HG03095 (cell line): ENCODE results near the gene DHRS13.
A peak's percentile ranks its signal among the peaks of the same experiment; 100 is the strongest.

ENCODE experiments used
- ATAC-seq: cut with Tn5 transposase; IDR thresholded peaks from one replicate; pipeline ENCODE4 v1.9.1; 2021; ENCODE audit warnings: moderate library complexity; ENCODE audit not compliant: unreplicated experiment

Gene DHRS13, protein sequence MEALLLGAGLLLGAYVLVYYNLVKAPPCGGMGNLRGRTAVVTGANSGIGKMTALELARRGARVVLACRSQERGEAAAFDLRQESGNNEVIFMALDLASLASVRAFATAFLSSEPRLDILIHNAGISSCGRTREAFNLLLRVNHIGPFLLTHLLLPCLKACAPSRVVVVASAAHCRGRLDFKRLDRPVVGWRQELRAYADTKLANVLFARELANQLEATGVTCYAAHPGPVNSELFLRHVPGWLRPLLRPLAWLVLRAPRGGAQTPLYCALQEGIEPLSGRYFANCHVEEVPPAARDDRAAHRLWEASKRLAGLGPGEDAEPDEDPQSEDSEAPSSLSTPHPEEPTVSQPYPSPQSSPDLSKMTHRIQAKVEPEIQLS

DNA sequence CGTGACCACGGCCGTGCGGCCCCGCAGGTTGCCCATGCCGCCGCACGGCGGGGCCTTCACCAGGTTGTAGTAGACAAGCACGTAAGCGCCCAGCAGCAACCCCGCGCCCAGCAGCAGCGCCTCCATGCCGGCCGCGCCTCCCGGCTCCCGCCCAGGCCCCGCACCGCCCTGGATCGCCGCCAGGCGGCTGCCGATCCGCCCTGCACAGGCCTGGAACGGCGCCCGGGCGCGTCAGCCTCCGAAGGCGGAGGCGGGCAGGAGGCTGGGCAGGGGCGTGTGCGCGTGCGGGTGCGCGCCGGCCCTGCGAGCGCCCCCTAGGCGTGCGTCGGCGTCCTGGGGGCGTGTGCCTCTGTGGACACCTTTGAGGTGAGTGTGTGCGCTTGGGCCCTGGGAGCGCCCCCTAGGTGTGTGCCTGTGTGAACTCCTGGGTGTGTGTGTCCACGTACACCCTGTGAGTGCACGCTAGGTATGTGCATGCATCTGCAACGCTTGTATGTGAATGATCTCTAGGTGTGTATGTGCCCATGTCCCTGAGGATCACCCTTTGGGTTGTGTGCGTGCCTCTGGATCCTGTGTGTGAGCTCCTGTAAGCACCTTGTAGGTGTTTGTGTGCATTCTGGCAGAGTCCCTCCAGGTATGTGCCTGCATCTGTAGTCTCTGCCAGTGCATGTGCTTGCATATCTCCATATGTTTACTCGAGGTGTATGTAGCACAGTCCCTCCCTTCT, at the start of gene DHRS13:
DHRS13 (minus strand) TSS at position 261 of the 727 bp plus-strand sequence; CDS start at position 126, 135 bp downstream.
- ATAC-seq, result peak; percentile 74

DNA sequence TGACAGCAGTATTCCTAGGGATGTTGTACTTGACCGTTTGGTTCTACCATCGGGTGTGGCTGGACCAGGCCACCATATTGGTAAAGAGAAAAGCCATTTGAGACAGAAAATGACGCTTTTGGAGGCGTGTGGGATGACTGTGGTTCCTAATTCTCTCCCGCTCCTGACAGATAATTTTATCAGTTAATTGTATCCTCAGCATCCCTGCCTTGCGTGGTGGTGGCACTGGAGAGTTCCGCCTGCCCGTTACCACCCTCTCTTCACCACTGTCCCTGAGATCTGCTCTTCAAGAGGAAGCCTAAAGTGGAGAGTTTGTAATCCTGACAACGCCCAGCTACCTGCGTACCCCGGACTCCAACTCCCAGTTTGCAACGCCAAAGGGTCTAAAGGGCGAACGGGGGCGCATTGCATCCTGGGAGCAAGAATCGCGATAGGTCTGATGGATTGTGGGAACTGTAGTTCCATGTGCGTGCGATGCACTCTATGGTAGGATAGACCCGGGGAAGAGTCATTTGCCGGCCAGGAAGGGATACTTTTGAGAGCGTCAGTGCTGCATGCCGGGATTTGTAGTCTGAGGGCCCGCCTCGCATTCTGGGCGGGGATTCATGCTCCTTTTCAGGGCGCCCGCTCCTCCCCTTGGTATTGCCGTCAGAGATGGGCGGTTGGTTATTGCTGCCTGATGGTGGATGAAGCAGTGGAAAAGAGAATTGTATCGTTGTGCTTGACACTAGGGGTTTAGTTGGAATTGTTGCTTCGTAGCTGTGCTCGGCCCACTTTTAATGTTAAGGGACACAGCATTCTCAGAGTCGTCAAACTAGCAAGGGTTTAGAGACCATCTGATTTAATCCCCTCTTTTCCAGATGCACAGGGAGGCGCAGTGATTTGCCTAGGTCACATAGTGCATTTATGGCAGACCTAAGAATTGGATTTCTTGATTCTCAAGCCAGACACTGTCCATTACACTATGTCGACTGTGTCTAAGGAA, 49.4 kb upstream of the DHRS13 start:
- ATAC-seq, result peak; percentile 55

DNA sequence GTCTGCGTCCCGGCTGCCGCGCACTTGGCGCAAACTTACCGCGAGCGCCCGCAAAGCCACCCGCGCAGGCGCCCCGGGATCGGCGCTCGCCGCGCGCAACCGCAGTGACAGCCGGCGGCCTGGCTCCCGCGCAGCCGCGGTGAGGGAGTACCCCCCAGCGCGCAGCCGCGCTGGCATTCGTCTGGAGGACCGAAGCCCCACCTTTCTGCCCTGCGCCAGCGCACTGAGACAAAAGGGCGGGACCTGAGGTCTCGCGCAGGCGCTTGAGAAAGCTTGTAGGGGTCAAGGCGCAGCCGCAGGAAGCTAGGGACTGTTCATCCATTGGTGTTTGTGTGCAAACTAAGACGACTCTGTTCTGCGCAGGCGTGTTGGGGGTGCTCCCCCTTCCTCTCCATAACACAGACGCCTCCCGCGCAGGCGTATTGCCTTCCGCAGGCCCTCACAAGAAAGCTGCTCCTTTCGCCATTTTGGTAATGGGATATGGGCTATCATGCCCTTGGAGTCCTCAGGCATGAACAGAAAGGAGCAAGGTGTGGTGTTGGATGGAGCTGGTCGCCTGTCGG, 48.6 kb upstream of the DHRS13 start, which contains the start of gene PHF12:
PHF12 (minus strand) TSS at position 91 of the 563 bp plus-strand sequence. CDS start 558 bp downstream, outside the sequence.
- ATAC-seq, result peak; percentile 46

DNA sequence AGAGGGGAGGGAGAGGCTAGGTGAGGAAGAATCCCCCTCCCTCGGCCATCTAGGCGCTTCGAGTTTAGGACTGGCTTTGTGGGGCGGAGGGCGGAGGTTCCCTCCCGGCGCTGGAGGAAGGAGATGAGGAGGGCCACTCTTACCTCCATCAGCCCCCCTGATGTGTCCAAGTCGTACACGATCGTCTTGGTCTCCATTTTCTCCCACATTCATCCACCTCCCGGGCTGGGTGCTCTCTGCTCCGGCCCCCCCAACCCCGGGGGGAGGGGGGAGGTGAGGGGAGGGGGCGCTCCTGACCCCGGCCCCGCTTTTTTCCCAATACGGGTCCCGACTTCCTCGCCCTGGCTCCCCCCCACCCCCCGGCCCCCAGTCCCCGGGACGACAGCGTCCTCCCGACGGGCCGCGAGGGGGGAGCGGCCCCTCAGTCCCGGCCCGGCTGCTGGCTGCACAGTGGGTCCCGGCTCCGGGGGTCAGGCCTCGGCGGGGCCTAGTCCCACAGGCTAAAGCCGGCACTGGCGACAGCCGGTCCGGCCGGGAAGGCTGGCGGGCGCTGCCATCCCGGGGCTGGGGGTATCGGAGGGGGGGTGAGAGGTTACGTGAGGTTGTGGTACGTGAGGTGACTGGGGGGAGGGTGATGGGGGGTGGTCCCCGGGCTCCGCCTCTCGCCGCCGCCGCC, 48.0 kb upstream of the DHRS13 start:
- ATAC-seq, result no peak

DNA sequence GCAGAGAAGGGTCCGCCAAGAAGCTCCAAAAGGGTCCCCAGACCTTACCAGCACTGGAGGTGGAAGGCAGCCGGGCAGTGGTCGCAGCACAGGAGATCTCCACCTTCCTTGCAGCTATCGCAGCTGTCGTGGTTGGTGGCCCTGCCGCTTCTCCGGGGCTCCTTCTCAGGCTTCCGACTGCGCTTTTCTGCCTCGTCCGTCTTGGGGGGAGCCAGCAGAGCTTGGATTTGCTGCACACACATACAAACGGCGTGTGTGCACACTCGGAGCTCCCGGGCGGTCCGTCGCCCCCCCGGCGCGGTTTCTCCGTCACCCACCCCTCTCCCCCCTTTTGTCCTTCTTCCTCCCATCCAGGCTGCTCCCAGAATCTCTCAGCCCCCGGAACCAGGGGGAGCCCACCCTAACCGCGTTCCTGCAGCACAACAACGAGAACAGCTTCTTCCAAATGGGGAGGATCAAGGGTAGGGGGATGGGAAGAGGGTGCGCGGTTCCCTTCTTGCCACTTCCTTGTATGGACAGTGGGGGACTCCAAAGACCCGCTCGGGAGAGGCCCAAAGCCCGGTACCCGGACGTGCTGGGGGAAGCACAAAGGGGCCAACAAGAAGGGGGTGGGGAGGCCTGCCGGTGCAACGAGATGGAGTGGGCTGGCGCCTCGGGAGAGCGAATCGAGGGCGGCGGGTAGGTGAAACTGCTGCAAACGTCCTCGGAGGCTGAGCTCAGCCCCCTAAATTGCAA, 47.3 kb upstream of the DHRS13 start:
- ATAC-seq, result no peak

DNA sequence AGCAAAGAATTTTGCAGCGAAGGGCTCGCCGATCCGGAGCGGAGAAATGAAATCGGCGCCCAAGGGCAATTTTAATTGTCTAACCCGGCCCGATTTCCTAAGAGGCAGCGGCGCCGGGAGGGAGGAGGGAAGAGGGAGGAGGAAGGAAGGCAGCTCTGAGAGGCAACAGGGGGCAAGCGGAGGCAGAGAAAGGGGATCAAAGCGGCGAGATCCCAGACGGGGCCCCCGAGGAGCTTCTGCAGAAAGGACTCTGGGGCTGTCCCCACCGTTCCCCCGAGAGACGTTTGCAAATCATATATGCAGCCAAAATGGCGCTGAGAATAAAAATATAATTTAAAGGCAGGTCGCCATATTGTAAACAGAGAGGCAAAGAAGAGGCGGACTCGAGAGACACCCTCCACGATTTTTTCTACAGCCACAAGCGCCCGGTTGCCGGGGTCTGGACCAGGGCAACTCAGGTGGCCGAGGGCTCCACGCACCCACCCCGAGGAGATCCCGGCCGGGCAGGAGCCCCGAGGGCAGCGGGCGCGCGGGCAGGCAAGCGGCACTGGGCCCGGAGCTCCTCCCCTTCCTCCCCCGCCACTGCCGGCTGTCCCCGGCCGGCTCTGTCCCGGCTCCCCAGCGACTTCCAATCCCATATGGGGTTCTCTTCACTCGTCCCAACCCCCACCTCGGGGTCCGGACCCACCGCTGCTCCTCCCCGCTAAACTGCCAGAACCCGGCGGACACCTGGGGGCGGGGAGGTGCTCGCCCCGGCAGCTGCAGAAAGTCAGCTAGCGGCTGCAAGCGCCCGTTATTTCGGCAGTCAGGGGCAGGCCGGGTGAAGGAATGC, 46.5 kb upstream of the DHRS13 start:
- no peak for ATAC-seq

DNA sequence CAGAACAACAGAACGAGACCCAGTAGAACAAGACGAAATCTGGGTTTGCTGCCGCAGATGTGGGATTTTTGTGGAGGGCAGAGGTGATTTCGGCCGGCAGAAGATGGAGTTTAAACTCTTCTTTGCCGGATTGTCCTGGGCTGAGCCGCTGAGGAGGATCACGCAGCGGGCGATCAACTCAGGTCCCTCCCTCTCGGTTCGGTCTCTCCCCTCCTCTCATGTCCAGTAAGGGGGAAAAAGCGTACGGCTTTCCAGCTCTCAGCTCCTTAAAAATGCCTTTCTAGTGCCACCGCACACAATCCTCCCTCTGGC, 46.0 kb upstream of the DHRS13 start:
- ATAC-seq, result no peak

DNA sequence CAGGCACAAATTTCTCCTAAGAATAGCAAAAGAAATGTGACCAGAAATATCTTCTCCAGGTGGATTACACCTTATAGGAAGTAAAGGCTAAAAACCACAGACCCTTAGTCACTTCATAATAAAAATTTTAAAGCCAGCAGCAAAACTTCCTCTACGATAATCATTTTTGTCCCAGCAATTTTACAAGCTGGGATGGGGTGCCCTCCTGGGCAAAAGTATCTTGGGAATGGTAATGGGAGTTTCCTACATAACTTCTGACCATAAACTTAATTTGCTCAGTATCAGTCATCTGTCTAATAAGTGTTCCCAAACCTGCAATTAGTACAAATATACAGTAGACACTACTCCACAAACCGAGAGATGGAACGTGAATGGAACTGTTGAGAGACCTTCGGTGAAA, 45.5 kb upstream of the DHRS13 start:
- no peak for ATAC-seq

DNA sequence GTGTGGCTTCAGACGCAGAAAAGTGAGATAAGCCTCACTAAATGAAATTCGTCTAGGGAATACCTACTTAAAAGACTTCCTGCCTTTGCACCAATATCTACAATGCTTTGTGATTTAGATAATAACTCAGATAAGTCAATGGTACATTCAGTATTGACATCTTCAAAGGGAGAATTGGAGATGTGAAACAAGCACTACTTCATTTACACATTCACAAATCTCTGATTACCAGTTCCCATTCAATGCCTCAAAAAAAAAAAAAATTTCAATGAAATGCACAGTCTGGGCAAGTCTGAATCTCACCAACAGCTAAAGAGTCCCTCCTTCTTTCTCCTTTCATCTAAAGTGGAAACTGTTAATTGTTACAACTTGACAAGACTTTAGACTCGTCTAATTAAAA, 44.8 kb upstream of the DHRS13 start:
- no peak for ATAC-seq

DNA sequence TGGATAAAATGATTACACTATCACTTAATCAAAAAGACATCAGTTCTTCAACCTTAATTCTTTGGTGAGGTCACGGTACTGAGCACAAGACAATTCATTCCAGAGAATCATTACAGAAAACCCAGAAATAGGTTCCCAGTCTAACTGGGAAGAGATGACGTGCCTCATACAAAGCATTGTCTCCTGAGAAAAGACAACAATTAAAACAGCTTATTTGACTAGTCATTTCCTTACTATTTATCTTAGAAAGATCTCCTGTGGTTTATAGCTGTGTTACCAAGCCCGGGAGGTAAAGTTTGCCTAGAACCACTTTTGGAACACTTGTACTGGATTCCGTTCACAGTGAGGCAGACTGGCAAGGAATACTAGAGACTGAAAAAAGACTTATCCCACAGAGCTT, 43.4 kb upstream of the DHRS13 start:
- ATAC-seq, result no peak

DNA sequence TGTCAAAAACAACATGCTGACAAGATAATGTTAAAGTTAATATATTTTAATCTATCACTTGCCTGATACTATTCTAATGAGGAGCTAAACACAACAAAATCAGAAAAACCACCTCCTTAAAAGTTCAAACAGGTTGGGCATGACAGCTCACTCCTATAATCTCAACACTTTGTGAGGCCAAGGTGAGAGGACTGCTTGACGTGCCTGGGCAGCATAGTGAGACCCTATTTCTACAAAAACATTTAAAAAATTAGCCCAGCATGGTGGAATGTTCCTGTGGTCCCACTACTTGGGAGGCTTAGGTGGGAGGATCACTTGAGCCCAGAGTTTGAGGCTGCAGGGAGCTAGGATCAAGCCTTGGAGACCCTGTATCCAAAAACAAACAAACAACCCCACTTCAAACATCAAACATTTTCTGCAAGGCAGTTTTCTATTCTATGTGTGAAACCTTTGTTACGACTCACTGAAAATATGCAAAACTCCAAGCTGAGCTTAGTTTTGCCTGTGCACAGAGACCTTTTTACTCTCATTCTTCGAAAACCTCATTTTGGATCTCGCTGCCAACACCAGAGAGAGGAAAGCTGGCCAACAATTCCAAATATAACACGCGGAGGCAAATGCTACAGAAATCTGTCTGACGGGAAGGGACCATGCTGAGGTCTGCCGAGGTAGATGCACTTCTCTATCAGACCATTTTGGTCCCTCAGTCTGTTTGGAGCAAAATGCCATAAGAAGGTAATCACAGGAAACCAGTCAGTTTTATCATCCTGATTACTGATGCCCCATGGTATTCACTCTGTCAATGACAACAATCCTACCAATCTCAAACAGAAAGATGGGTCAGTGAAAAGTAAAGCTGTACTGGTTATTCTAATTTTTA, 42.2 kb upstream of the DHRS13 start:
- no peak for ATAC-seq

DNA sequence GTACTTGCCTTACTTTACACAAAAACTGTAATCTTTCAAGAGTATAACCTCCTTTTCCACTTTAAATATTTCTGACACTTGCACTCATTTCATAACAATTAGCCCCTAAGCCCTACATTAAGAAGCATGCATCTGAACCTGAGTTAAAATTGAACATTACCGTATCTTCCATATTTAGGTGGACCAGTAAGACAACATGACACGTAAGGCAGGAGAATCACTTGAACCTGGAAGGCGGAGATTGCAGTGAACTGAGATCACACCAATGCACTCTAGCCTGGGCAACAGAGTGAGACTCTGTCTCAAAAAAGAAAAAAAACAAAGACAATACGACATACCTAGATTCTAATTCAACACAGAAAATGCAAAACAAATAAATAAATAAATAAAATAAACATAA, 41.5 kb upstream of the DHRS13 start:
- ATAC-seq, result no peak

DNA sequence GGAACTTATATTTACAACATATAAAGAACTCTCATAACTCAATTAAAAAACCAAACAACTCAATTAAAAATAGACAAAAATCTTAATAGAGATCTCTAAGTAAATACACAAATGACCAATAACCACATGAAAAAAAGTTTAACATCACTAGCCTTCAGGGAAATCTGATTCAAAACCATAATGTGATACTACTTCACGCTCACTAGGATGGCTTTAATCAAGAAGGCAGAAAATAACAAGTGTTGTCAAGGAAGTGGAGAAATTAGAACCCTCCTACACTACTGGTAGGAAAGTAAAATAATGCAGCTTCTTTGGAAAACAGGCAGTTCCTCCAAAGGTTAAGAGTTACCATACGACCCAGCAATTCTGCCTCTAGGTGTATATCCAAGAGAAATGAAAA, 40.0 kb upstream of the DHRS13 start:
- ATAC-seq, result no peak

DNA sequence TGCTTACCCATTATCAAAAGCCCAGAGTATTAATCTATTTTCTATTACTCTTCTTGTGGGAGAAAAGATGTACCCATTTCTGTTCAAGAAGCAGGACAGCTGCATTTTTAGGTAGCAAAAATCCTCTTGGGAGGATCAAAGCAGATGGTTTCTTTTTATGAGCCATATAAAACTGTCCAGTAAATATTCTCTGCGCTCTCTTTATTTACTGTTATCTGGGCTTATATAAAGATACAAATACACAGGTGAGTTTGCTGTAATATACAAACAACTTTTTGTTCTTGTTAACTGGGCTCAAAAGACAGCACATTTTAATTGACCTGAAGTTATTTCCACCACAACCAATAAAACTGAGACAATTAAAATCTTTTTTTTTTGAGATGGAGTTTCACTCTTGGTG, 38.4 kb upstream of the DHRS13 start:
- ATAC-seq, result no peak

DNA sequence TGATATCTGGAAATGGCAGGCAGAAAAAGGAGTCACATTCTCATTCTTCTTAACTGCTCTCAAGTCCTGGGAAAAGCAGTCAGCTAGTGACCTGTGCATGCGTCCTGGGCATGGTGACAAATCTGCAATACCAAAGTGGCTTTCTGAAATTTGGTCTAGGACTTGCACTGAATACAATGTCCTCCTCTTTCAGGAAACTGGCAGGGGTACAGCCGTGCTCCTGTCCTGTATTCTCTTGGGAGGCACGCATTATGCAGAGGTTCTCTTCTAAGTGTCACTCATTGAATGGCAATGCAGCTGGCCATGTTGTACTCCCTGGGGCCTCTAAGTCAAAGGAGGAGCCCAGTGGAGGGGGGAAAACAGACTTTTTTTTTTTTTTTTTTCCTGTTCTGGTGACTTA, 37.8 kb upstream of the DHRS13 start:
- no peak for ATAC-seq

DNA sequence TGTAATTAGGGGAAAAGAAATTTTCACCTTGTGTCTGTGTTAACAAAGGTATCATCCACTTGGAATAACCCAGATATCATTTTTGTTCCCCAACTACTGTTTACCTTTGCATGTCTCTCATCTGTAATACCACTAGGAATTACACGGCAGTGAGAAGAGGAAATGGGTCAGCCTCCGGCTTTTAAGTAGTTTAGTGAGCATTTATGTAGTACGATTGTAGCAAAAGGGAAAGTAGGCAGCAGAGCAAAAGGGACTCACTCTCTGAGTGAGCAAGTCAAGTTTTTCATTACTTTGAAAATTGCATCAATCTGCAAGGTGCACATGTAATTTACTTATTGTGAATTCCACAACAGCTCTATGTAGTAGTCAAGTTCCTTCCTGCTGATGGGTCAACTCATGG, 37.3 kb upstream of the DHRS13 start:
- no peak for ATAC-seq

DNA sequence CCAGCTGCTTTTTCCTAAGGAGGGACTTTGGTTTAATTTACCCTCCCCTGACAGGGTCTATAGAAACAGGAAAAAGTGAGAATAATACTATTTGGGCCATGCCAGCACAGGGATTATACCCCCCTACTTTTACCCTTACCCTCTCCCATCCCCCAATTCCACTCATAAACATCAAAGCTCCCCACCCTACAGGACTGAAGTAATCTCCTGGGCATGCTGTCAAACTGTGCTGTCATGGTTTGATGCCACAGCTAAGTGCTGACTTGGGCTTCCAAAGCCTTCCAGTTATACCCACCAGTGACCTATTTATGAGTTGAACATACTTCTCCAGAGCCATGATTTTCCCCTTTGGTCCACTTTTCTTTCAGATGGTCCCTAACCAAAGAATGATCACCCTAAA, 35.7 kb upstream of the DHRS13 start:
- ATAC-seq, result no peak
